Vagina (tissue), 2 donors: ENCODE results near the gene CMSS1.

ENCODE experiments used
- CTCF ChIP-seq, 3 experiments: fragments of 450-650 bp in 2 of 3; fragments of 200-600 bp in 1 of 3; sonication (generic) in 1 of 3; IDR thresholded peaks; one replicate each; pipeline ENCODE4 v1.5.1; 2017 to 2019; ENCODE audit warnings: antibody characterized with exemption in 3 of 3, mild to moderate bottlenecking in 2 of 3, moderate library complexity in 2 of 3
- POLR2A ChIP-seq, 2 donors: fragments of 450-650 bp; IDR thresholded peaks; one replicate each; pipeline ENCODE4 v1.6.1; 2017; ENCODE audit warnings: antibody characterized with exemption in 2 of 2, mild to moderate bottlenecking in 2 of 2, moderate library complexity in 2 of 2

GRCh38 chr3:100032243-100032642 lies 214.6 kb downstream of the CMSS1 start:
- TF ChIP-seq CTCF (IDR thresholded peaks at IDR 0.05): no peak
- no peak for TF ChIP-seq POLR2A (IDR thresholded peaks at IDR 0.05)
